ENCODE data around the gene IL36A.

GRCh38 chr2:113025737-113026136 is 20.5 kb downstream of the IL36A start:
- no peak for TF ChIP-seq GATA2 (IDR thresholded peaks at IDR 0.05; ENCODE audit: low read depth, low read length)
- TF ChIP-seq GATA3 (IDR thresholded peaks at IDR 0.05; ENCODE audit: low read depth, low read length) = no peak
